HG02884 (cell line): ENCODE measurements around the gene PKP2.
A peak's percentile ranks its signal among the peaks of the same experiment; 100 is the strongest.

Experiments
- ATAC-seq: cut with Tn5 transposase; IDR thresholded peaks from one replicate; pipeline ENCODE4 v1.9.1; 2021; ENCODE audit warnings: mild to moderate bottlenecking, moderate library complexity; ENCODE audit not compliant: unreplicated experiment

The PKP2 gene

DNA sequence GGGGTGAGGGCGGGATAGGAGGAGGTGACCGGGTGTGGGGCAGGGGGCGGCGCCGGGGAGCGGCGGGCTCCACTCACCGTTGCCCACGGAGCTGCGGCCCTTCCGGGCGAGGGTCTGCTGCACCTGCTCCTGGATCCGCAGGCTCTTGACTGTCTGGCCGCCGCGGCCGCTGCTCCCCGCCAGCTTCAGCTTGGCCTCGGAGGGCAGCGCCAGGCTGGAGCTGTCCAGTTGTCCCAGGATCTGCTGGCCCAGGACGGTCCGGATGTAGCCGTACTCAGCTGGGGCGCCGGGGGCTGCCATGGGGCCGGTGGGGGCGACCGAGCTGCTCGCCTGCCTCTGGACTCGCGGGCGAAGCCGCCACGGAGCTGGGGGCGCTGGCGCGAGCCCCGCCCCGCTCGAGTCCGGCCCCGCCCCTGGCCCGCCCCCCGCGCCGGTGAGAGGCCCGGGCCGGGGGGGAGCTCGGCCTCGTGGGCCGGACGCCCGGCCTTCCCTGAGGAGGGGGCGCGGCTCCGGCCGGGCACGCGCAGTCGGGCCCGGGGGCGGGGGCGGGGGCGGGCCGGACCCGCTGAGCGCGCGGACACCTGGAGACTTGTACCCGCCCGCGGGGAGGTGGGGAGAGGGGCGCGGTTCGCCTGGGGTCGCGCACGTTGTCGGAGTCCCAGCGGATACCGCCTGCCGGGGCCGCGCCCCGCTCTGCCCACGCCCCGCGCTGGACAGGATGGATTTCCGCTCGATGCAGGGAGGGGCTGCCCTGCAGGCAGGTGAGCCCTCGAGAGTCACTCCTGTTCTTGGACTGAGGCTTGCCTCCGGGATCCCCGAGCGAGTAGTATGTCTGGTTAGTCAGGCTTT is at the start of gene PKP2:
Gene PKP2, minus strand, starts transcription at position 346 of the 849 bp plus-strand sequence. Its CDS starts 46 bp downstream, at position 300.
- peak; percentile 44 for ATAC-seq

DNA sequence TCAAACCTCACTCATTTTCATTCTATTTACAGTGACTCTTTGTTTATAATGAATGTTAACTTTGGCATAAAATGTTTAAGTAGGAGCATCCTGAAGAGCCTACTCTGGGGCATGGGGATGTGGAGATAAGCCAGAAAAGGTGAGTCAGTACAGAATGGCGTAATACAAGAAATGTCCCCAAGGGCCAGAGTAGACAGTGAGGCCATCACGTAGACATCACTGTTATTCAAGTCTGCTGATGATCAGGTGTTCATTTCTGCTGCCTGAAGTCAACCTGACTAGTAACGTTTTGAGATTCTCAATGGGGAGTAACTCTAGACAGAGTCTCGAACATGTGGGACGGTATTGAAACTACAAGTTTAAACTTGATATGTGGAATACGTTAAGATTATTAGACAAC is 47.6 kb upstream of the PKP2 start:
- ATAC-seq, result no peak

DNA sequence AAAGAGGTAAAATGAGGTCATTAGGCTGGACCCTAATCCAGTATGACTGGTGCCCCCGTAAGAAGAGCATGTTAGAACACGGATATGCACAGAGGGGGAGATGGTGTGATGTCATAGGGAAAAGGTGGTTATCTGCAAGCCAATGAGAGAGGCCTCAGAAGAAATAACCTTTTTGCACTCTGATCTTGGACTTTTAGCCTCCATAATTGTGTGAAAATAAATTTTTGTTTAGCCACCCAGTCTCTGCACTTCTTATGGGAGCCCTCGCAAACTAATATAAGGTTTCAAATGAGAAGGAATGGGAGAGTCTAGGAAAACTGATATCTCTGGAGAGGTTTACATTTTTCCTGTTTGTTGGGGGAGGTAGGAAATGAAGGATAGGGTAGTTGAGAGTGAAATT is 43.2 kb upstream of the PKP2 start:
- no peak for ATAC-seq

DNA sequence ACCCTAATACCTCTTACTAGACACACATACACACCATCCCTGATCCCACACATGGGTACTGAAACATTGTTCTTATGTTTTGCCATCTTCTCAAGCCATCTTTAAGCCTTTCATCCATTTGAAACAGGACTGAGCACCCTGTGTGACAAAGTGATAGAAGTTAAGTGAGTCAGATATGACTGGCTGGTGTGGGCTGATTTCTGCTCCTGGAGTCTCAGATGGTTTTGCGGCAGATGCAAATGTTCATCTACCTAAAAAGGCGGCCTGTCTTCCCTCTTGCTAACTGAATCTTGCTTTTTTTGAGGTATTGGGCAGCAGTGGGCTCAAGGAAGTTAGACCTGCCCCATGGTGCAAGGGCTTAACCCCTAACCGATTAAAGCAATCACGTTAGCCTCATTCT is 30.4 kb upstream of the PKP2 start:
- no peak for ATAC-seq

DNA sequence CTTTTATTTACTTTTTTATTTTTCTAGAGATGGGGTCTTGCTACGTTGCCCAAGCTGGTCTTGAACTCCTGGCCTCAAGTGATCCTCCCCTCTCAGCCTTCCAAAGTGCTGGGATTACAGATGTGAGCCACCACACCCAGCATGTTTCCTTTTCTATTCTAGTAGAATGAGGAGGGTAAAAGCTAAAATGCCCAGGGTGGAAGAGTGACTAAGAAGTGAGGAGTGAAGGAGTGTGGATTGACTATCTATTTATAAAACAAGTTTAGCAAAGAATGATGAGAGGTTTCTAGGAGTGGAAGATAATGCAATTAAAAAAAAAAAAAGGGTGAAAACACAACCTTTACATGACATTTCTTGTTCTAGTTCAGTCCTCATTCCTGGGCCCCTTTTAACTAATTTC is 29.8 kb upstream of the PKP2 start:
- ATAC-seq, result no peak

DNA sequence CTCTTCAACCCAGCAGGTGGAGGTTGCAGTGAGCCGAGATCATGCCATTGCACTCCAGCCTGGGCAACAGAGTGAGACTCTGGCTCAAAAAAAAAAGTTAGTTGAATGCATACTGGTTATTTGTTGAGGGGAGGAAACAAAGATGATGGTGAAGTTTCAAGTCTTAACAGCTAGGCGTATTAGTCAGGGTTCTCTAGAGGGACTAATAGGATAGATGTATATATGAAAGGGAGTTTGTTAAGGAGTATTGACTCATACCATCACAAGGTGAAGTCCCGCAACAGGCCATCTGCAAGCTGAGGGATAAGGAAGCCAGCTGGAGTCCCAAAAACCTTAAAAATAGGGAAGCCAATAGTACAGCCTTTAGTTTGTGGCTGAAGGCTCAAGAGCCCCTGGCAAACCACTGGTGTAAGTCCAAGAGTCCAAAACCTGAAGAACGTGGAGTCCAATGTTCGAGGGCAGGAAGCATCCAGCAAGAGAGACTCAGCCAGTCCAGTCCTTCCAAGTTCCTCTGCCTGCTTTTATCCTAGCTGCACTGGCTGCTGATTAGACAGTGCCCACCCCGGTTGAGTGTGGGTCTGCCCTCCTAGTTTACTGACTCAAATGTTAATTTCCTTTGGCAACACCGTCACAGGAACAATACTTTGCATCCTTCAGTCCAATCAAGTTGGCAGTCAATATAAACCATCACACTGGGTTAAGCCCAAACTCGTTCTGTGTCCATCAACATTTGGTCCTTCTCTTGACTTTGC is 26.1 kb upstream of the PKP2 start:
- ATAC-seq, result no peak

DNA sequence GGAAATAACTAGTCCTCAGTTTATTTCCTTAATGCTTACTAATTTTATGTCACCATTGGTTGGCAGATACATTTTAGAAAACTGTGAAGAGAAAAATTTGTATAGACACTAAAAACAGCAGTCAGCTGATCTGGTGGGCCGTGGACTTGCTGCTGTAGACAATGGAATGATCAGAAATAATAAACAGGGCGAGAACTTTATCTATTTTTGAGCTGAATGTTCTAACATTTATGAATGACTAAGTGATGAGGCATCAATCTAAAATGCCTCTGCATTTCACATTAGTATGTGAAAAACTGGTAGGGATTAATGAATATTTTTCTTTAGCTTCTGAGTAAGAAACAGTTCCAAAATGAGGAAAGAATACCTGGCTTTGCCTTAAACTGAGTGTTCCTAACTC is 24.8 kb upstream of the PKP2 start:
- no peak for ATAC-seq

DNA sequence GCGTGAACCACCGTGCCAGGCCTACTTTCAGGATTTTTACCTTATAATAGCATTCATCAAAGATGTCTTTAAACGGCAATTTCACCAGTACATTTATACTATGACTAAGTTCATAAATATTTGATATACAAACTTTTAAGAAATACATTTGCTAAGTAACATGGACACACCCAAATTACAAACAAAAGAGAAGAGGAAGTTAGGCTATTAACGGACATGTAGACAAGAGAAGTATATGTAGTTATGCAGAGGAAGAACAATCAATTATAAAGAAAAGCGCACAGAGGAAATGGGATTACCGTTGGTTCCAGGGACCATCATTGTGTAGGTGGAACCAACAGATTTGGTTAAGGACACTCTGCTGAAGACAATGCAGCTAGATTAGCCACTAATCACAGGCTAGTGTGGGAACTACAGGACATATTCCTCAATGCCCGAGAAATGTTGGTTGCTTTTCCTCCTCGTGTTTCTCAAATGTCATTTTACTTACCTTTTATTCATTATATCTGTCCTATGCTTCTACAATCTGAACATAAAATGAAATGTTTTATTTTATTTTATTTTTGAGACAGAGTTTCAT is 24.0 kb upstream of the PKP2 start:
- no peak for ATAC-seq

DNA sequence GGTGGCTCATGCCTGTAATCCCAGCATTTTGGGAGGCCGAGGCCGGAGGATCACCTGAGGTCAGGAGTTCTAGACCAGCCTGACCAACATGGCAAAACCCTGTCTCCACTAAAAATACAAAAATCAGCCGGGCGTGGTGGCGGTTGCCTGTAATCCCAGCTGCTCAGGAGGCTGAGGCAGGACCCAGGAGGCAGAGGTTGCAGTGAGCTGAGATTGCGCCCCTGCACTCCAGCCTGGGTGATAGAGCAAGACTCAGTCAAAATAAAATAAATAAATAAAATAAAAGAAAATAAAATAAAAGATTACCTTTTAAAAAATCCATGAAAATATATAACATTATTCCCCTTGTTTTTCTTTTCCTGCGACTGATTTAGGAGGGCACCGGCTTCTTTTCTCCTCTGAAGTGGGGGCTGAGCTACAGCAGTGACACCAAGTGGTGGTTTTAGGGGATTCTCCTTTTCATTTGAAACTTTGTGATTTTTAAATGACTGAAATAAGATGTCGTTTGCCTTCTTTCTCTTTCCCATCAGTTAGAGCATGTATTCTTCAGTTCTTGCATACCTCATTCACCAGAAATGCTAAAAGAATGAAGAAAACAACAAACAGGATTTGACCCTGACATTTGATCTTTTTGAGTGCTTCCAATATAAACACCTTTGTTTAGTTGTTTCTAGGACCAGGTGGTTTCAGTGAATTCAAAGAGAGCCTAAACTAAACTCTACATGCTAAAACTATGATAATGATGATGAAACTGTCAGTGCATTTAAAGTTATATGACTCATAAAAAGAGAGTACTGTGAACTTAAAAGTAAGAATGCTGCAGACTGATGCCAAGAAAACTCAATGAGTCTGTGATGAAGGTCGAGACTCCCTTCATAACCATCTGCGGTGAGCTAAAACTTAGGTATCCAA is 22.6 kb upstream of the PKP2 start:
- ATAC-seq, result peak; percentile 66

DNA sequence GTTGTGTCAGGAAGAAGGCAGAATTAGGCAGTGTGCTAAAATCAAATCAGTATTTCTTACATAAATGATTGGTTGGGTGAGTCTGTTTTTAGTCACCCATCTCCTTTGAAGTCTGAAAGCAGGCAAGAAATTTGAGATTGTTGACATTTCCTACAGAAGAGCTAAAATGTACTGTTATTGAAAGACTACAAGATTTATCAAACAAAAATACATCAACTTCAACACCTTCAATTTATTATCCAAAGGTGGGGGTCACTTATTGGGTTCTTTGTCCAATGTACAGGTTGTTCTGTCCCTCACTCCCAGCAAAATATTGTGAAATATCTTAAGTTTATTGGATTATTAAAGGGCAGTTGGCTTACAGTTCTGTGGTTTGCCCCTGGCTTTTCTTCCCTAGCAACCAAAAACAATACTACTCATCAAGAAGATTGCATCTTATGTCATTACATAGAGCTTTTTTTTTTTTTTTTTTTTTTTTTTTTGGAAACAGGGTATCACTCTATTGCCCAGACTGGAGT is 20.6 kb upstream of the PKP2 start:
- no peak for ATAC-seq

DNA sequence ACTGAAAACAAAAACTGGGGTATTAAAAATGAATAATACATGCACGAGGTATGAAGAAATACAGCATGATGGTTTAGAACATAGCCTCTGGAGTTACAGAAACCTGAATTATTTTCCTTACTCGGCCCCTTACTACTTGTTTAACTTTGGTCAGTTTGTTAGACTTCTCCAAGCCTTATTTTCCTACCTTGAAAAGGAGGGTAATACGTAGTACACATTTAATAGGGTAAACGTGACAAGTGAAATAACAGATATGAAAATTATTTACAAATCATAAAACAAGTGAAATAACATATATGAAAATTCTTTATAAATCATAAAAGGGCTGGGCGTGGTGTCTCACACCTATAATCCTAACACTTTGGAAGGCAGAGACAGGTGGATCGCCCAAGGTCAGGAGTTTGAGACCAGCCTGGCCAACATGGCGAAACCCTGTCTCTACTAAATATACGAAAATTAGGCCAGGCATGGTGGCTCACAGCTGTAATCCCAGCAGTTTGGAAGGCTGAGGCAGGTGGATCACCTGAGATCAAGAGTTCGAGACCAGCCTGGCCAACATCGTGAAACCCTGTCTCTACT is 11.4 kb upstream of the PKP2 start:
- no peak for ATAC-seq

DNA sequence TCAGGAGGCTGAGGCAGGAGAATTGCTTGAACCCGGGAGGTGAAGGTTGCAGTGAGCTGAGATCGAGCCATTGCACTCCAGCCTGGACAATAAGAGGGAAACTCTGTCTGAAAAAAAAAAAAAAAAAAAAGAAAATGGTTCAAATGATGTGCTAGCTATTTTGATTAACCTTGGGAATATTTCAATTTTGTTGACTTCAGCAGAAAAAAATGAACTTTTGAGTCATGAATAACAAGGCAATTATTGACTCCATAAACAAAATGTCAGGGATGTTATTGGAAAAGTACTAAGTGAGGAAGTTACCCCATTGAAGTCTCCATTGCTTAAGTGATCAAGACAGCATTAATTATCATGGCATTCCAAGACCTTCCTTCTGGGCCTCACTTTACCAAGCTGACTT is 10.6 kb upstream of the PKP2 start:
- no peak for ATAC-seq

DNA sequence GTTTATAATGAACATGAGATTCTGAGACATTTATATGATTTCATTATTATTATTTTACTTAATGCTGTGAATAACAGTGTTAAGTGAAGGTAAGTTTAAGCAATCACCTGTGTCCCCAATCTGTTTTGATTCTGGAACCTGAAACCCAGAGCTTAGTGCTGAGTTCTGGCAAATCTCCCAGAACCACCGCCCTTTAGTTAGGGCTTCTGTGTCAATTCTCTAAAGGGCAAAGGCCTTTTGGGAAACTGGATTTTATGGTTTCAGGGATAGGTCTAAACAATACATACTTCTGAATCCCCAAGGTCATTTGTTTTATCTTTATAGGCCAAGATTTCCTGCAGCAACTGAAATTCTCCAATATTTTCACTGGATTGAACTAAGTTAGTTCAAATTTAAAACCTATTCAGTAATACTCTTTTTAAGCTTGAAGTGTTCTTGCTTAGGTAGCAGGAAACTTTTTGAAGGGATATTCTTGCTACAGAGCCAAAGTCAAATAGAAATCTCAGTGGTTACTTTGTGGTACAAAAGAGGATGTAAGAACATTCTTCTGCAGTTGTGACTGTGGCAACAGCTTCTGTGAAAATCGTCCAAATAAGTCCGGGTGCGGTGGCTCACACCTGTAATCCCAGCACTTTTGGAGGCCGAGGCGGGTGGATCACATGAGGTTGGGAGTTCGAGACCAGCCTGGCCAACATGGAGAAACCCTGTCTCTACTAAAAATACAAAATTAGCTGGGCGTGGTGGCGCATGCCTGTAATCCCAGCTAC is 10.0 kb upstream of the PKP2 start:
- ATAC-seq, result peak; percentile 99

DNA sequence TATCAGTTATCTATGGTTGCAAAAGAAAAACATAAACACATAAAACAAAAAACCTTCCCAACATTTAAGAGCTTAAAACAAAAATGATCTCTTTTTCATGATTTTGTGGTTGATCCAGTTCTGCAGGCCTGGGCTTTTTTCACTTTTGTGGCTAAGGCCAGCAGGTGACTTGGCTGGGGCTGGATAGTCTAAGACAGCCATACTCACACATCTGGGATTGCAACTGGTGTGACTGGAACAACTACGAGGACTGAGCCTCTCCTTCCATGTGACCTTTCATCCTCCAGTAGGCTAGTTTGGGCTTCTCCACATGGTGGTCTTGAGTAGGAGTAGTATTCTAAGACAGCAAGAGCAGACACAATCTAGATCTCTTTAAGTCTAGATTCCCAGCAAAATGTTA is 7.2 kb upstream of the PKP2 start:
- no peak for ATAC-seq

DNA sequence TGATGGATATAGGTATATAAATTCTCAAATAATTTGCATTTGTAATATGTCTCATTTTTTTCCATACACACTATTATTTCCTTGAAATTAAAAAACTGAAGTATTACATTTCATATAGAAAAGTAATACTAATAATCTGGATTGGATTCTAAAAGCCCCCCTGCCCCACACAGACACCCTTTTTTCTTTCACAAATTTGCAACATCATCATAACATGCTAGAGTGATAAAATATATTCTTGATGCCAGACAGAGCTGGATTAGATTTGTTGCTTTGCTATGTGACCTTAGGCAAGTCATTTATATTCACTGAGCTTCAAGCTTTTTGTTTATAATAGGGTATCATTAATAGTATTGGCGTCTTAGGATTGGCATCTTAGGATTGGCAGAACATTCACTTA is 6.7 kb upstream of the PKP2 start:
- no peak for ATAC-seq

DNA sequence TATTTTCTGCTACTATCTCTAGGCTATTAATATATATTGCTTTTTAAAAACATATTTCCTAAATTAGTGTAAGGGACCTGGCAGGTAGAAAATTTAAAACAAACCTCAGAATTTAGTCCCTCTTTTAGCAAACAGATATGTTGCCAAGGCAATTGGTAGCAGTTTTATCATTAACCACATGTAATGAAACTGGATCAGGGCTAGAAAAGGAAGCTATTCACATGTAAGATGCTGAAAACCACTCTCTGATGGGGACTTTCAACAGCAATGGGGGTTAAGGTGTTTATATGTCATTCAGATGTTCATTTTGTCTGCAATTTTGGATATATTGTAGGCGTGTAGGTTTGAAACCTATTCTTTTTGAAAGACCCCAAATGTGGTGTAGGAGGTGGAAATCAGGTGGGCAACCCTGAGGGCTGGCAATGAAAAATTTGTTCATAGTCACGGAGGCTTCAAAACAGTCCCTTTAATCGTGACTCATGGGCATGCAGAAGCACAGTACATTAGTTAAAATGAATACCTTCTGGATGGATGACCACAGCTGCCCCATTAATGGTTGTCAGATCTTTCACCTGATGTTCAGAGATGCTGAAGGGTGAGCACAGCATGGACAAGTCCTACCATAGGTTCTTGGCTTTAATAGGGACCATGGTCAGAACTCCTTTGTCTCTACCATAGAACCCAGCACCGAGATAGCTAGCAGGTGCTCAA is 5.9 kb upstream of the PKP2 start:
- ATAC-seq, result no peak

DNA sequence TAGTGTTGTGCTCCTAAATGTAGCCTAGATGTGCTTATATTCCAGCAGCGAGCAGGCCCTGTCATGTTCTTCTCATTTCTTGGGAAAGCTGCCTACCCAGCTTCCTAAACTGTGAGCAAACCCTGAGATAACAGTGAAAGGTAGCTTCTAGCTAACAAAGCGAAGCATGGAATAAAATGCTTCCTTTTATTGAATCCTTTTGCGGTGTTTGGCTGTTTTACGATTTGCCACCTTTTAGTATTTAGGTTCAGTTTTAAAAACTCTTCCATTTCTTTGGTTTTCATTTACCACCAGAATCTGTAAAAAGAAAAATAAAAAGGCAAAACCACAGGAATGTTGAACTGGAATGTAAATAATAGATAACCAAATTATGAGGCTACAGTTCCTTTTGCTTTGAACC is 5.0 kb upstream of the PKP2 start:
- no peak for ATAC-seq

DNA sequence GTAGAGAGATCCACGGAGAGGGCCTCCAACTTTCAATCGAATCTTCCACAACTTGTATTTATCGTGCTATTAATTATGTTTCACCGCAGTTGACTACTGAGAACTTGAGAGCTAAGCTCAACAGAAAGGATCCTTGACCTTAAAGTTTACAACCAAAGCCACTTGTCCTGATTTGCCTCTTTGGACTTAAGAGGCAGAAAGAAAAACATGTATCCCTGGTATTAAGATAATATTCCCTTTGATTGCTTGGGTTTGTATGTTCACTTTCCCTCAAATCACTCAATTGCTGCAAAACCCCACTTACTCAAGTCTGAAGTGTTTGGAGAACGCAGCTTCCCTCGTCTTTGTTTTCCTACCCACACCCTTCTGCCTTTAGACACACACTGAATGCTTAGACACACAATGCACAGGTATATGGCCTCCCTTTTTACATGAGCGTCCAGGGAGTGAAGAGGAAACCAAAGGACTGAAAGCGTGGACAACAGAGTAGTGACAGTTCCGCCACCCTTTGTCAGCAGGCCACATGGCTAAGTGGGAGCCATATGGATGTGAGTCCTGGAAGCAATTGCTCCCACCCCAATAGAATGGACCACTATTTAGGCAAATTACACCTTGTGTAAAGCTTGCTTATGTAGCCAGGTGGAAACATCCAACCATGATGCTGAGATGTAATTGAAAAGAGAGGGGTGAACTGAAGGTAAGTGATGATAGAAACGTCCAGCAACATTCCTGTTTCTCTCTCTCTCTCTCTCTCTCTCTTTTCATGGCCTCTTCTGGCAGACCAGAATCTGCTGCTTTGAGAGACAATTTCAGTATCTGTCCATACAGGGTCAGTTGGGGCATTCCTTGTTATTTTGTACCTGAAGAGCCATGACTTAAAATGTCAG is 1.4 kb upstream of the PKP2 start:
- no peak for ATAC-seq
